NCI-H1694 (cell line): ENCODE measurements around the gene C1orf232.

Source experiments
- DNase-seq: peaks from one replicate; lab custom pipeline; 2025; lab: John Stamatoyannopoulos, UW

Gene C1orf232

GRCh38 chr1:26168410-26169197 lies at the start of gene C1orf232:
C1orf232 (minus strand) TSS chr1:26168963; CDS start chr1:26168499, 464 bp downstream.
- no peak for DNase-seq

GRCh38 chr1:26215246-26215645 lies 46.5 kb upstream of the C1orf232 start:
- DNase-seq = no peak

GRCh38 chr1:26213335-26213905 lies 44.7 kb upstream of the C1orf232 start:
- no peak for DNase-seq

- DNase-seq = no peak
Measured at GRCh38 chr1:26212726-26213125, 44.0 kb upstream of the C1orf232 start.

- peak; percentile 45 for DNase-seq
Measured at GRCh38 chr1:26210147-26210870, 41.5 kb upstream of the C1orf232 start.

- no peak for DNase-seq
Measured at GRCh38 chr1:26203642-26204318, 35.0 kb upstream of the C1orf232 start.

- no peak for DNase-seq
Measured at GRCh38 chr1:26200413-26200812, 31.6 kb upstream of the C1orf232 start.

- DNase-seq = no peak
Measured at GRCh38 chr1:26197813-26198212, 29.1 kb upstream of the C1orf232 start.

- DNase-seq = no peak
Measured at GRCh38 chr1:26197301-26197700, 28.5 kb upstream of the C1orf232 start.

- no peak for DNase-seq
Measured at GRCh38 chr1:26195805-26196204, 27.0 kb upstream of the C1orf232 start.

- DNase-seq = no peak
Measured at GRCh38 chr1:26191739-26192138, 23.0 kb upstream of the C1orf232 start.

- peak; percentile 16 for DNase-seq
Measured at GRCh38 chr1:26190373-26190987, 21.7 kb upstream of the C1orf232 start, which contains the start of gene CATSPER4. CATSPER4 (plus strand) TSS chr1:26190602; CDS start chr1:26190628, 26 bp downstream.

GRCh38 chr1:26189751-26190275 lies 21.1 kb upstream of the C1orf232 start:
- DNase-seq = no peak

GRCh38 chr1:26189331-26189730 lies 20.6 kb upstream of the C1orf232 start:
- DNase-seq = no peak

GRCh38 chr1:26188477-26188876 lies 19.7 kb upstream of the C1orf232 start:
- DNase-seq = no peak

- DNase-seq = no peak
Measured at GRCh38 chr1:26187882-26188281, 19.1 kb upstream of the C1orf232 start.

- DNase-seq = no peak
Measured at GRCh38 chr1:26184883-26185282, 16.1 kb upstream of the C1orf232 start.

GRCh38 chr1:26184086-26184485 lies 15.3 kb upstream of the C1orf232 start:
- no peak for DNase-seq

GRCh38 chr1:26182383-26182696 lies 13.6 kb upstream of the C1orf232 start:
- DNase-seq = no peak

- DNase-seq = no peak
Measured at GRCh38 chr1:26181586-26182382, 13.0 kb upstream of the C1orf232 start.

- no peak for DNase-seq
Measured at GRCh38 chr1:26180010-26180506, 11.3 kb upstream of the C1orf232 start.
